Body of pancreas (tissue), 4 donors: ENCODE measurements around the gene OSBPL10.

Experiments used
- POLR2A ChIP-seq, 3 donors: fragments of 450-650 bp; IDR thresholded peaks; one replicate each; pipeline ENCODE4 v1.6.1; 2016; ENCODE audit warnings: antibody characterized with exemption in 3 of 3, mild to moderate bottlenecking in 2 of 3
- TF ChIP-seq, protein P1 (sequence below), 7 experiments: fragments of 450-650 bp in 4 of 7; fragments of 200-600 bp in 3 of 7; sonication (generic) in 3 of 7; IDR thresholded peaks; one replicate each; pipeline ENCODE4 v1.5.1; 2016 to 2019; ENCODE audit warnings: antibody characterized with exemption in 7 of 7

DNA sequence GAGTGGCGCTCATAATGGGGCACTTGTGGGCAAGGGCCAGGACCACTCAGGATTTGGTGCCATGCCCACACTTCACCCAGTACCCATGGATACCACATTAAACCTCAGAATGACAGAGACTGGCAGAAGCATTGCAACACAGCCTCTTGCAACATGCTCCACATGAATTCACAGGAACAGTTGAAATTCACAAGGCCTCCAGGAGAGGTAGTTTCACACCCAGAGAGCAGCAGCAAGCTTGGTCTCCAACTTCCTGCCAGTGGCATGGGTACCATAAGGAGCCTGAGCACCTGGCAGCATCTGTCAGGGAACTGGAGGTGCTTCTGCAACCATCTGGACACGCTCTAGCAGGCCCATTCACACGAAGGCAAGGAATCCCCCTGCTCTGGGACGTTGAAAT is 101.0 kb downstream of the OSBPL10 start:
- TF ChIP-seq, protein P1, sequence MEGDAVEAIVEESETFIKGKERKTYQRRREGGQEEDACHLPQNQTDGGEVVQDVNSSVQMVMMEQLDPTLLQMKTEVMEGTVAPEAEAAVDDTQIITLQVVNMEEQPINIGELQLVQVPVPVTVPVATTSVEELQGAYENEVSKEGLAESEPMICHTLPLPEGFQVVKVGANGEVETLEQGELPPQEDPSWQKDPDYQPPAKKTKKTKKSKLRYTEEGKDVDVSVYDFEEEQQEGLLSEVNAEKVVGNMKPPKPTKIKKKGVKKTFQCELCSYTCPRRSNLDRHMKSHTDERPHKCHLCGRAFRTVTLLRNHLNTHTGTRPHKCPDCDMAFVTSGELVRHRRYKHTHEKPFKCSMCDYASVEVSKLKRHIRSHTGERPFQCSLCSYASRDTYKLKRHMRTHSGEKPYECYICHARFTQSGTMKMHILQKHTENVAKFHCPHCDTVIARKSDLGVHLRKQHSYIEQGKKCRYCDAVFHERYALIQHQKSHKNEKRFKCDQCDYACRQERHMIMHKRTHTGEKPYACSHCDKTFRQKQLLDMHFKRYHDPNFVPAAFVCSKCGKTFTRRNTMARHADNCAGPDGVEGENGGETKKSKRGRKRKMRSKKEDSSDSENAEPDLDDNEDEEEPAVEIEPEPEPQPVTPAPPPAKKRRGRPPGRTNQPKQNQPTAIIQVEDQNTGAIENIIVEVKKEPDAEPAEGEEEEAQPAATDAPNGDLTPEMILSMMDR (IDR thresholded peaks at IDR 0.05), result no peak
- no peak for TF ChIP-seq POLR2A (IDR thresholded peaks at IDR 0.05)
